ENCODE data around the gene SP110.

- TF ChIP-seq GATA2 (IDR thresholded peaks at IDR 0.05; ENCODE audit: low read depth, low read length) (no peak), GATA3 (IDR thresholded peaks at IDR 0.05; ENCODE audit: low read depth, low read length) (no peak)
Observed at GRCh38 chr2:230205034-230205433, 14.8 kb downstream of the SP110 start.
